HUES48 (cell line): ENCODE data around the gene CD84.
"Not testable (repeated sequence)": the region's sequence is repeated elsewhere in the genome, so short reads cannot be mapped to it uniquely, and the experiment has no call there.

ENCODE experiments used
- H3K27ac ChIP-seq: one replicate; pipeline ENCODE4 v1.7.0; 2013; ENCODE audit warnings: low read depth, low read length, inconsistent platforms
- H3K27me3 ChIP-seq: 2 replicates; pipeline ENCODE4 v1.6.1; 2013; ENCODE audit warnings: mild to moderate bottlenecking, low read length; ENCODE audit not compliant: control insufficient read depth, insufficient read depth
- H3K36me3 ChIP-seq: 2 replicates; pipeline ENCODE4 v1.6.1; 2013; ENCODE audit warnings: low read length; ENCODE audit not compliant: control insufficient read depth, insufficient read depth
- H3K4me1 ChIP-seq: 2 replicates; pipeline ENCODE4 v1.6.1; 2013; ENCODE audit warnings: mild to moderate bottlenecking, low read length; ENCODE audit not compliant: control insufficient read depth, insufficient read depth
- H3K4me3 ChIP-seq: 2 replicates; pipeline ENCODE4 v1.5.1; 2013; ENCODE audit warnings: mild to moderate bottlenecking, low read depth, low read length
- H3K9ac ChIP-seq: 2 replicates; pipeline ENCODE4 v1.6.1; 2013; ENCODE audit warnings: mild to moderate bottlenecking, low read depth, low read length, moderate library complexity
- H3K9me3 ChIP-seq: 2 replicates; pipeline ENCODE4 v1.6.1; 2013; ENCODE audit warnings: low read length; ENCODE audit not compliant: control insufficient read depth, insufficient read depth

CD84 gene

DNA sequence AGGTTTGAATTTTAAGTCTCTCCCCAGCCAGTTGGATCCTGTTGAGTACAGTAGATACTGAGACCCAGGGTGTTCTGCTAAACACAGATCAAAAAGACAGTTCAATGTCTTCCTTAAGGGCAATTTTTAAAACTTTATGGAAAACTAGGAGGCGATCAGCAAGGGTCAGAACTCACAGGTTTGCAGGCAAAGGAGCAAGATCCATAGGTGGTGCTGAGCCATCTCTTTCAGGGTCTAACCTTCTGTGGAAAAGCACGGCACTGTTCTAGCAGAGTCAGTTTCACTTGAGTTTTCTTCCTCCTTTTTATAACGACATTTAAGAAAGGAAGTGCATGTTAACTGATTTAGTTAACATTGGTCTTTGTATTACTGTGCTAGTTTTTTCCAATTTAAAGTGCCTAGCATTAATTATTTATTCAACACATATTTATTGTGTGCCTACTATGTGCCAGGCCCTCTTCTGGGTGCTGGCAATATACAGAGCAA lies at the start of gene CD84:
TSS of gene CD84 (minus strand) at position 281 of the 486 bp plus-strand sequence. CDS start at position 222, 59 bp downstream.
- H3K27me3 ChIP-seq: no peaks in the 10 kb centered on the region
- H3K27ac ChIP-seq: no peak within 1 kb of the TSS
- no peak within 1 kb of the TSS for H3K4me3 ChIP-seq
- H3K36me3 ChIP-seq: no peaks in the 10 kb centered on the region
- no peaks in the 10 kb centered on the region for H3K9me3 ChIP-seq
- H3K4me1 ChIP-seq: no peaks in the 10 kb centered on the region
- no peak within 1 kb of the TSS for H3K9ac ChIP-seq

- Histone ChIP-seq H3K4me3 (no peak overlapping the region), H3K9me3 (no peaks in the 10 kb centered on the region), H3K36me3 (no peaks in the 10 kb centered on the region), H3K27me3 (no peaks in the 10 kb centered on the region), H3K4me1 (no peaks in the 10 kb centered on the region), H3K27ac (no peak overlapping the region), H3K9ac (no peak overlapping the region)
Measured at GRCh38 chr1:160628799-160629263, 49.5 kb upstream of the CD84 start.

GRCh38 chr1:160627677-160628289 lies 48.5 kb upstream of the CD84 start:
- not testable (repeated sequence) for H3K36me3 ChIP-seq, H3K4me1 ChIP-seq, H3K9me3 ChIP-seq, H3K27me3 ChIP-seq, H3K27ac ChIP-seq, H3K4me3 ChIP-seq, H3K9ac ChIP-seq

DNA sequence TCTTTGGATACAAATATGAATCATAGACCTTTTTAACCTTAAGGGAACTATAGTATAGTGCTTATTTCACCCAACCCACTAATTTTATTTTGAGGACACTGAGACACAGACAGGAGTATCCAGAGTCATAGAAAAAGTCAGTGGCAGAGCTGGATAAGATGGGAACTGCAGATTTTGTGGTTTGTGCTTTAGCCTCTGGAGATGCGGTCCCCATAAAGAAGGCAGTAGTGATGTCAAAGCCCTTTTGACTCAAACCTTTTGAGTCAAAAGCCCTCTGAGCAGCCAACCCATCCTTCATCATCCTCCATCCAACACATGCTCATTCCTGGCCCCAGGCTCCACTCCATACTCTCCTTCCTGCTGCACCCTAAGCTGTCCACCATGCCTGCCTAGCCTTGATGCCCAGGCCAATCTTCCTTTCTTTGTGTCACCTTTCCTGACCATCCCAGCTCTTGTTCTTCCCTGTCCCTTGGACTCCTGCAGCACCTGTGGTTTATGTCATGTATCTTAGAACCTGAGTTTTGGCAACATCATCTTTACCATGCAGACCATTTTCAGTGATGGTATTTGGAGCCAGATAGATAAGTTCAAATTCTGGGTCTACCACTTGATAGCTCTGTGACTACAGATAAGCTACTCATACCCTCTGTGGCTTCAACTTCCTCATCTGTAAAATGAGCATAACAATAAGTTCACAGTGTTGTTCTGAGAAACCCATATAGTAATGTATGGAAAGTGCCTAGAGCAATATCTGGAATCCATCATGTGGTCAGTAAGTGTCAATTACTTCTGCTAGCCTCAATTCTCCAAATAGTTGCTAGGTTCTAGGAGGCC lies 47.4 kb upstream of the CD84 start:
- Histone ChIP-seq H3K9me3 (no peaks in the 10 kb centered on the region), H3K27ac (no peak overlapping the region)

DNA sequence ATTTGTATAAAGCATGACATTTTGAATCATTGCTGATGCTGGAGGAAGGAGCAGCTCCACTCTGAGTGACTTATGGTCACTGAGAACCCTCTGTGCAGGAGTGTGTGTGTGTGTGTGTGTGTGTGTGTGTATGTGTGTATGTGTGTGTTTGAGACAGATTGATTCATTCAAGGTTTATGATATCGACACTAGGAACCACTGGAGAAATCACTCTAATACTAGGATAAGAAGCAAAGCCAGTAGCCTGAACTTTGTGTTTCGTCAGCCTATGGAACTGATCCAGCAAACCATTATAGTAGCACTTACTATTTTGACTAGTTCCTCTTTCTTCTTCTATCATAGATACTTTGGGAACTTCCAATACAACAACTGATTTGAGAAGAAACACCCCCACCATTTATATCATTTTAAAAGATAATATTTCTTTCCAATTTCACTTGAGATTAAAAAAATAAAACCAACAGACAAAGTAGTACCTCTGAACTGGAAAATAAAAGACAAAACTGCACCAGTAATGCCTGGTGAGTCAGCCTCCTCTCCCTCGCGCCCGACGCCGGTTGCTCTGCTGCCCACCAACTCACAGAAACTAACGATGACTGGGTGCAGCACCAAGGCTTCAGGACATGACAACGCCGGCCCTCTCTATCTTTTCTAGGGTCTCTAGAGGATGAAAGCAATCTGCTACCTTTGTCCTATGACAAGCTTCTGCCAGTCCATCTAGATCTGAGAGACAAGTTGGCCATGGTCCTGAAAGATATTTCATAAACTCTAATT lies 46.6 kb upstream of the CD84 start:
- no peaks in the 10 kb centered on the region for H3K9me3 ChIP-seq
- no peak overlapping the region for H3K9ac ChIP-seq
- no peak overlapping the region for H3K4me3 ChIP-seq
- no peak overlapping the region for H3K27ac ChIP-seq
- H3K36me3 ChIP-seq: no peaks in the 10 kb centered on the region
- H3K4me1 ChIP-seq: no peaks in the 10 kb centered on the region
- no peaks in the 10 kb centered on the region for H3K27me3 ChIP-seq

More for the DNA sequence above, 47.4 kb upstream of the CD84 start:
- H3K9ac ChIP-seq: no peak overlapping the region
- H3K27me3 ChIP-seq: no peaks in the 10 kb centered on the region
- no peaks in the 10 kb centered on the region for H3K36me3 ChIP-seq
- H3K4me3 ChIP-seq: no peak overlapping the region
- no peaks in the 10 kb centered on the region for H3K4me1 ChIP-seq

DNA sequence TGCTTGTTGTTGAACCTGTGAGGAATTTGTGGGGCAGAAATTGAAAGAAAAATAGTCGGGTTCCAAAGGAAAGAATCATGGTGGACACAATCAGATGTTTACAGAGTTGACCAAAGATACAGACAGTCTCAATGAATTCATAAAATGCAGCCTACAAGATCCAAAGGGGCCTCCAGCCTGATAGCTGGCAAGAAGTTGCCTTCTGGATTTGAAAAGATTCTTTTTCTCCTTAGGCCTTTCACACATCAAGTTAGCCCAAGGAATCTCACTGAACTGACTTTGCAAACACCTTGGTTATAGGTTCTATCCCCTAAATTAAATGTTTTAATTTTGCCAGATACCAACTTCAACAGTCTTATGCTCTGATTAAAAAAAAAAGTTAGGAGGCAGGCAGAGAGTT lies 46.0 kb upstream of the CD84 start:
- no peaks in the 10 kb centered on the region for H3K27me3 ChIP-seq
- H3K9ac ChIP-seq: no peak overlapping the region
- no peaks in the 10 kb centered on the region for H3K36me3 ChIP-seq
- H3K4me1 ChIP-seq: no peaks in the 10 kb centered on the region
- H3K27ac ChIP-seq: no peak overlapping the region
- H3K4me3 ChIP-seq: no peak overlapping the region
- H3K9me3 ChIP-seq: no peaks in the 10 kb centered on the region

DNA sequence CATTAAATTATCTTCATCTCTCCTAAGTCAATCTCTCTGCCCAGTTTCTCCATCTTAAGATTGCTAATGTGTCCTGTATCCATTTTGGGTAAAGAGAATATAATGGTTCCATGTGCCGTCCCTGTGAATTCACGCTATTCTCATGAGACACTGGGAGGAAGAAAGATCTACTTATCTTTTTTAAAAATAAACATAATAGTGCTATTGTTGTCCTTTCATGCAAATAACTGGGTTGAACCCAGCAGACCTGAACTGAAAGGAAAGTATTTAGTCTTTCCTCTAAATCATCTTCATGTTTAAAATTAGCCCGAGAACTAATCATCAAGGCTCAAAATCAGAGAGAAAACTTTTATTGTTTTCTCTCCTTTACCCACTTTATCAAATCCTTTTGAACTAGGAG lies 45.2 kb upstream of the CD84 start:
- Histone ChIP-seq H3K36me3 (no peaks in the 10 kb centered on the region), H3K27ac (no peak overlapping the region), H3K9ac (no peak overlapping the region), H3K9me3 (no peaks in the 10 kb centered on the region), H3K4me1 (no peaks in the 10 kb centered on the region), H3K4me3 (no peak overlapping the region), H3K27me3 (no peaks in the 10 kb centered on the region)

GRCh38 chr1:160623862-160624261 lies 44.6 kb upstream of the CD84 start:
- no peak overlapping the region for H3K4me3 ChIP-seq
- no peaks in the 10 kb centered on the region for H3K4me1 ChIP-seq
- H3K9me3 ChIP-seq: no peaks in the 10 kb centered on the region
- no peak overlapping the region for H3K9ac ChIP-seq
- no peaks in the 10 kb centered on the region for H3K27me3 ChIP-seq
- H3K36me3 ChIP-seq: no peaks in the 10 kb centered on the region
- H3K27ac ChIP-seq: no peak overlapping the region

DNA sequence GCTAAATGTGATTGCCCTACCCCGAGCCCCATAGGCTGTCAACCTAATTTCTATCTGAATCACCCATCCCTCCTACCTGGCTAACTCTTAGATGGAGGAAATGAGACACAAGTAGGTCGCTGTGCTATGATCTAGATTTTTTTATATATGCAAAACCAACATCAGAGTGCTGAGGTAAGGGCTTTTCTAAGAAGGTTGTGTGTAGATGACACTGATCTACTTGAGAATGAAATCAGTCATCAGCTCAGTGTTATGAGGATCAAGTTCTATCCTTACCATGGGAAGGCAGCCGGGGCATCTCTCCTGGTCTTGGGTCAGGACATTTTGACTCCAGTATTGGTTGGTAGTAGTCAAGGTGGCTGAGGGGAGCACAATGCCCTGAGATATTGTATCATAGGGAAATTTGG lies 43.9 kb upstream of the CD84 start:
- Histone ChIP-seq H3K27ac (no peak overlapping the region), H3K9ac (no peak overlapping the region), H3K36me3 (no peaks in the 10 kb centered on the region), H3K4me1 (no peaks in the 10 kb centered on the region), H3K27me3 (no peaks in the 10 kb centered on the region), H3K4me3 (no peak overlapping the region), H3K9me3 (no peaks in the 10 kb centered on the region)

GRCh38 chr1:160622501-160623226 lies 43.4 kb upstream of the CD84 start:
- H3K4me3 ChIP-seq: no peak overlapping the region
- H3K9ac ChIP-seq: no peak overlapping the region
- no peaks in the 10 kb centered on the region for H3K27me3 ChIP-seq
- H3K36me3 ChIP-seq: no peaks in the 10 kb centered on the region
- H3K4me1 ChIP-seq: no peaks in the 10 kb centered on the region
- no peak overlapping the region for H3K27ac ChIP-seq
- H3K9me3 ChIP-seq: no peaks in the 10 kb centered on the region
